Diencephalon (tissue), 1 donor: ENCODE measurements around the gene LHFPL6. TPM values are rescaled to one million over a fixed set of nuclear protein-coding genes. Genes with fewer than 3 reads are reported as not detected.

Experiments used
- total RNA-seq: library from RNA; depleted of rRNA; stranded (reverse); fragments of >200 nt; gene quantifications from one replicate; pipeline ENCODE4 v1.2.3, GENCODE V29; 2014

LHFPL6 gene
- 47.5 TPM for total RNA-seq

GRCh38 chr13:39602614-39603366 lies at the start of gene LHFPL6:
Gene LHFPL6 (minus strand): TSS chr13:39603193.

Other genes starting within 250 kb of the LHFPL6 start
- 63.7 TPM for gene COG6, start 52.5 kb upstream of the LHFPL6 start, total RNA-seq